Left renal cortex interstitium (tissue), 4 donors: ENCODE data around the gene EPHX1. TPM values are rescaled to one million over a fixed set of nuclear protein-coding genes. Genes with fewer than 3 reads are reported as not detected.

Experiments used
- DNase-seq, 4 donors: peaks; one replicate each; pipeline ENCODE4 v3.0.0-alpha.2; 2013; ENCODE audit warnings: low read depth in 4 of 4, low spot score in 2 of 4, missing footprints in 1 of 4
- polyA plus RNA-seq, 4 donors: library from polyadenylated mRNA; unstranded; fragments of 120-200 nt; gene quantifications; one replicate each; pipeline ENCODE4 v1.2.1, GENCODE V29; 2013; ENCODE audit not compliant: insufficient read length in 4 of 4

The EPHX1 gene
- polyA plus RNA-seq, 4 donors: 54.5 to 66.5 (median 57.6) TPM

- DNase-seq: no peak
Observed at GRCh38 chr1:225859151-225859550, 49.2 kb downstream of the EPHX1 start.

- no peak for DNase-seq
Observed at GRCh38 chr1:225860107-225860506, 50.2 kb downstream of the EPHX1 start.

- DNase-seq: no peak
Observed at GRCh38 chr1:225860876-225861441, 51.0 kb downstream of the EPHX1 start.

GRCh38 chr1:225861834-225862580, 52.1 kb downstream of the EPHX1 start:
- DNase-seq: no peak

- DNase-seq: no peak
Observed at GRCh38 chr1:225862581-225862950, 52.6 kb downstream of the EPHX1 start.

- no peak for DNase-seq
Observed at GRCh38 chr1:225863167-225863566, 53.2 kb downstream of the EPHX1 start.

- DNase-seq: no peak
Observed at GRCh38 chr1:225865514-225865913, 55.6 kb downstream of the EPHX1 start.

- no peak for DNase-seq
Observed at GRCh38 chr1:225866061-225866837, 56.3 kb downstream of the EPHX1 start.

GRCh38 chr1:225866981-225867380, 57.1 kb downstream of the EPHX1 start:
- DNase-seq: no peak

- DNase-seq: no peak
Observed at GRCh38 chr1:225868631-225869330, 58.9 kb downstream of the EPHX1 start.

GRCh38 chr1:225870911-225871310, 61.0 kb downstream of the EPHX1 start:
- no peak for DNase-seq

- no peak for DNase-seq
Observed at GRCh38 chr1:225871359-225872074, 61.6 kb downstream of the EPHX1 start.

- no peak for DNase-seq
Observed at GRCh38 chr1:225872075-225872430, 62.1 kb downstream of the EPHX1 start.

GRCh38 chr1:225873281-225873850, 63.4 kb downstream of the EPHX1 start:
- no peak for DNase-seq

GRCh38 chr1:225874431-225874830, 64.5 kb downstream of the EPHX1 start:
- DNase-seq: no peak

- DNase-seq: no peak
Observed at GRCh38 chr1:225875044-225875815, 65.3 kb downstream of the EPHX1 start.

GRCh38 chr1:225876900-225877510, 67.1 kb downstream of the EPHX1 start:
- no peak for DNase-seq

GRCh38 chr1:225877580-225877979, 67.7 kb downstream of the EPHX1 start:
- no peak for DNase-seq

GRCh38 chr1:225878282-225878681, 68.4 kb downstream of the EPHX1 start:
- DNase-seq: no peak
